NCI-H2196 treated with DMSO at 0.1 percent for 48 hours (cell line): ENCODE measurements around the gene WAC.
A peak's percentile ranks its signal among the peaks of the same experiment; 100 is the strongest.
"Not testable (repeated sequence)": the region's sequence is repeated elsewhere in the genome, so short reads cannot be mapped to it uniquely, and the experiment has no call there.

Experiments used
- DNase-seq: peaks from one replicate; lab custom pipeline; 2025; ENCODE audit not compliant: unreplicated experiment; lab: John Stamatoyannopoulos, UW

WAC gene

DNA sequence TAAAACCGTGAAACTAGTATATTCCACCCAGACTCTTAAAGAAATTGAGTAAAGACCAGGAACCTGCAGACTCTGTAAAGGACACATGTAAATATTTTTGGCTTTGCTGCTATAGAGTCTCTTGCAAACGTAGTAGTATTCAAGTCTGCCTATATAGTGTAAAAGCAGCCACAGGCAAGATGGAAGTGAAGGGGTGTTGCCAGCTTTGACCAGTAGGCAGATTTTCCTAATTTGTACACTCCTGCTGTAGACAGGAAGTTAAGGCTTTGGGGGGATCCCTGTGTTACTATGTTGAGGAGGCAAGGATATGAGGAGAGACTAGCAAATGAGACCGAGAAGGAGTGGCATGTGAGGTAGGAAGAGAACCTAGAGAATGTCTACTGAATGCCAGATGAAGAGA is 27.7 kb downstream of the WAC start:
- no peak for DNase-seq

- no peak for DNase-seq
Observed at GRCh38 chr10:28561531-28561930, 28.6 kb downstream of the WAC start.

- DNase-seq = no peak
Observed at GRCh38 chr10:28564905-28565304, 32.0 kb downstream of the WAC start.

- DNase-seq = no peak
Observed at GRCh38 chr10:28566458-28567015, 33.6 kb downstream of the WAC start.

DNA sequence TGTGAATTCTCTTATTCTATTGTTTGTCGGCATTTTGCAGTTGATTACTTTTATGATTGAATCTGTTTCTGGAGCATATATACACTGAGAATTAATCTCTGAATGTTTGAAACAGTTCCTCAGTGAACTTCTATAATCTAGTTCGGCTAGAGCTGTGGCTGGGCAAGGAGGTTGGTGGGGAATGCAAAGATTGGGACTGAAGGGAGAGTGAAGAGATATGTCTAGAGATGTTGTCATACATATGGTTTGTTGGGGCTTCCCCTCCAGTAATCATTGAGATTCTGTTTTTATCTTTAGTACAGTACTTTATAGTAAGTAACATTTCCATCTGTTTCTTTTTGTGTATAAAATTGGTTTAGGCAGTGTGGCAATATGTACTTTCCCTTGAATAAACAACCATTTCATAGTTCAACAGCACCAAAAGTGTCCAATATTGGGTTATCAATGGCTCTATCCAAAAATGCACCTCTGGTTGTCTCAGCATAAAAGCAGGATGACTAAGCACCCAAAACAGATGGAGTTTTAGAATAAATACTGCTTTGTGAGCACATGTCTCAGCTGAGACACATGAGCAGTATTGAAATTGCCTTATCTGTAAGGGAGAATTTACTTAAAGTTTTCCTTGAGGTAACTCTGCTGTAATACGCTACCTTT is 36.7 kb downstream of the WAC start:
- DNase-seq = no peak

DNA sequence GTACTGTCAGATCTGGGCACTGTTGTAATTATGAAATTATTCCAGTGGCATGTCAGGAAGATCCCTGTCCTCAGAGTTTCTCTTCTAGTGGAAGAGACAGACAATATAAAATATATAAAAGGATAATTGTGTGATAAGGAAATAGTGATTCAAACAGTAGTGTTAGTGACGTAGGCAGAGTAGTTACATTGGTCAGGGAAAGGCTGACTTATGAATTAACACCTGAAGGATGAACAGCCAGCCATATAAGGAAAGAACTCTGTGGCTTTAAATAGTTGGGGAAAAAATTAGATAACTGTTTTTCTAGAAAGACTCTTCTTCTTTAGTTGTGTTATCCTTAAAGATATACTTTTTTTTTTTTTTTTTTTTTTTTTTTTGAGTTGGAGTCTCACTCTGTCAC is 37.7 kb downstream of the WAC start:
- DNase-seq = no peak

- DNase-seq = no peak
Observed at GRCh38 chr10:28571265-28571664, 38.3 kb downstream of the WAC start.

DNA sequence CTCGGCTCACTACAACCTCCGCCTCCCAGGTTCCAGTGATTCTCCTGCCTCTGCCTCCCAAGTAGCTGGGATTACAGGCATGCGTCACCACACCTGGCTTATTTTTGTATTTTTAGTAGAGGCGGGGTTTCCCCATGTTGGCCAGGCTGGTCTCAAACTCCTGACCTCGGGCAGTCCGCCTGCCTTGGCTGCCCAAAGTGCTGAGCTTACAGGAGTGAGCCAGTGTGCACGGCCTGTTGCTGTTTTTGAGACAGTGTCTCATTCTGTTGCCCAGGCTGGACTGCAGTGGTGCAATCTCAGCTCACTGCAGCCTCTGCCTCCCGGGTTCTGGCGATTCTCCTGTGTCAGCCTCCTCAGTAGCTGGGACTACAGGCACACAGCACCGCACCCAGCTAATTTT is 41.3 kb downstream of the WAC start:
- DNase-seq = not testable (repeated sequence)

DNA sequence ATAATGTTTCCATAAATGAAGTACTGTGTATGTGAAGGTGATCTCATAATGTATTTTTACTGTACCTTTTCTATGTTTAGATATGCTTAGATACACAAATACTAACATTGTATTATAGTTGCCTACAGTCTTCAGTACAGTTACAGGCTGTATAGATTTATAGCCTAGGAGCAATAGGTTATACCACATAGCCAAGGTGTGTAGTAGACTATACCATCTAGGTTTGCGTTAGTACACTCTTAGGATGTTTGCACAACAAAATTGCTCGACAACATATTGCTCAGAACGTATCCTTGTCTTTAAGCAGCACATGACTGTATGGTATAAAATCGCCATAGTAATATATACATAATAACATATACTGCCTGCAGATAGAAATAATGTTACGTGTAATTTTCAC is 42.9 kb downstream of the WAC start:
- DNase-seq = no peak

GRCh38 chr10:28577506-28577905 is 44.6 kb downstream of the WAC start:
- no peak for DNase-seq

DNA sequence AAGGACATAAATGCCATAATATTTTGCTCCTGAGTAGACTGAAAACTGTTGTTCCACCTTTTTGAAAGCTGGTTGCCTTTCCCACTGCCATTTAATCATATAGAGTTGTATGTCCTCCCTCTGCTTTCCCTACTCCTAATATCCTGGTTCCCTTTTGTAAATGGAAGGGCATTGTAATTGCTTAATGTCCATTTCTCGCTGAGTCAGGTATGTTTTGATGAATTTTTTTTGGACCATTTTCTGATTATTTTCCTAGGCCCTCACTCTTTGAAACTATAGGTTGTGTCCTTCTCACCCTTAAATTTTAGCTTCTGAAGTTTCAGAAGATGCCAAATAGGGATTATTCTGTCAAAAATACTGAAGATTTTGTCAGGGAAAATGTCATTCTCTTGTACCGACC is 45.5 kb downstream of the WAC start:
- no peak for DNase-seq

DNA sequence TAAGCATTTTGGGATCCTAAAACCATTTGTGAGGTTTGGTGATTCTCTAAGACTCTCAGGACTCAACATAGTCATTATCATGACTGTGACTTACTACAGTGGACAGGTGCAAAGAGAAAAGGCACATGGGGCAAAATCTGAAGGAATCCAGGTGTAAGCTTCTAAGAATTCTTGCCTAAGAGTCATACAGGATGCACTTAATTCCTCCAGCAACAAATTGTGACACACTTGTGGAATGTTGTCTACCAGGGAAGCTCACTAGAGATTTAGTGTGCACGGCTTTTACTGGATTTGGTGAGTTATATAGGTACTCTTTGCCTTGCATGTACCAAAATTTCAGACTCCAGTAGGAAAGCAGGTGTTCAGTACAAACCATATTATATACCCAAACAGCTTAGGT is 47.9 kb downstream of the WAC start:
- DNase-seq = no peak

DNA sequence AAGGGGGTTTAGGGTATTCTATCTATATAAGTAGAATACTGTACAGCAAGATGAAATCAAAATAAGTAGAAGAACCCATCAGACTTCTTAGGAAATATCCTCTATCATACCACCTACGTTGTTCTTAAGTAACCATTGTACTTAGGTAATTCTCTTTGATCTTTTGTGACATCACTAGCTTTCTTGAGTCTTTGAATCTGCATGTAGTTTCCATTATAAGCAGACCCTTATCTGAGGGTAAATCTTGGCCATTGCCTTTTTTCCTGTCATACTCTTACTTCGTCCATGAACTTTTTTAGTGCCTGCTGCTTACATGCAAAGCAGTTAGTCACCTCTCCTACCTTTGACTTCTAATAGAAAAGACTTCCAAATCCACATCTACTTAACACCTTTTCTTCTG is 49.0 kb downstream of the WAC start:
- no peak for DNase-seq

- DNase-seq = no peak
Observed at GRCh38 chr10:28585076-28585475, 52.2 kb downstream of the WAC start.

GRCh38 chr10:28586176-28586575 is 53.3 kb downstream of the WAC start:
- DNase-seq = no peak

DNA sequence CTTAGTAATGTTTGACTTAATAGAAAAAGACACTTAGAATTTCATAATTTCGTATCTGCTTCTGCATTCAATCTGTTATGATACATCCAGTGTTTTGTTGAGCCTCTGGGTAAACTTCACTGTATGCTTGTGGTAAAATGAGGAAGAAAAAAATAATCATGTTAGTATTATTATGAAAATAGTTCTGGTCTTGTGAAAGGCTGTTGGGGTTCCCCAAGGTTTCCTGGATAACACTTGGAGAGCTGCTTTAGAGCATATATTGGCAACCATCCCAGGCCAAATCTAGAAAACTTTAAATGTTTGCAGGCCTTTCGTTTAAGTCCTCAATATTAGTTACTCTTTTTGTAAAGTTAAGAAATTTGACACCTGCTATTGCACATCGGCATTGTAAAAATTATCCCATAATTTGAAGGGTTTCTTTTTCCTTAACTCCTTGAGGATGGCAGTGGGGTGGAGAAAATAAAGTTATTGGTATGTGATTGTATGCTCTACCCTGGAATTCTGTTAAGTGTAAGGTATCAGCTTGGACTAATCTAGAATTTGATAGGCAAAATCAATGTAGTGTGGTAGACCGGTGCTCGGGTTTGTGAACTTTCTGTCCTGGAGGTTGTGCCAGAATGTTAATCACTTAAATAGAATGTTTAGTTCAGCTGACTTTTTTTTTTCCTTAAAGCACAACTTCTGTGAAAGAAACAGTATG is 54.5 kb downstream of the WAC start:
- DNase-seq = no peak

DNA sequence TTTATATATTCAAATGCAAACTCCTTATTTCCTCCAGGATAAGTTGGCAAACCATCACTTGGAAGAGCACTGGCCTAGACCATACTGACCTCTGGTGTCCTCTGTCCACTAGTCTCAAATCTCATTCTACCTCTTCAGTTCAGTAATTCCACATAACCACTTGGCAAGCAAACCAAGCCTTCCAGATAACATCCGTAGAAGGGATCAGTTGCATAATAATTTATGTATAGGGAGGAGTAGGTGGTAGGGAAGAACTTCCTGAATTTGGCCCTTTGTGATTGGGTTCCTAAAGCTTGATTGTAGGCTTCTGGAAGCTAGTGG is 55.0 kb downstream of the WAC start:
- peak; percentile 34 for DNase-seq

GRCh38 chr10:28592953-28593352 is 60.0 kb downstream of the WAC start:
- DNase-seq = no peak

- DNase-seq = no peak
Observed at GRCh38 chr10:28593811-28594210, 60.9 kb downstream of the WAC start.

DNA sequence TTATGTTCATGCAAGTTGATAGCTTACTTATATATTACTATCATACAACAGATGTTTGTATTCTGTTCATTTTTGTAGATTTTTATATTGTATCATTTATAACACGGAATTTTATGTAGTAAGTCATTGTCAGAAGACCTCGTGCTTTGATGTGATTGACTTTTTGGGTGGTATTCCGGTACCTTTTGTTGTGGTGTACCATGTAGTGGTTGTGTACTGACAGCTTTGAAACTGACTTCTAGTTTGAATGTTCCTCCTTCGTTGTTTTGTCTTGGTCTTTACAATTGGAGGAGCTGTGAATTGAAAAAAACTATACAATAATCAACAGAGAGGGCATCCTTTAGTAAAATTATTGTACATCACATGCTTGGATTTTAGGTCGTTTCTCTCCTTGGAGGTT is 61.5 kb downstream of the WAC start:
- no peak for DNase-seq

- no peak for DNase-seq
Observed at GRCh38 chr10:28595613-28596012, 62.7 kb downstream of the WAC start.

- DNase-seq = no peak
Observed at GRCh38 chr10:28600056-28600455, 67.1 kb downstream of the WAC start.

GRCh38 chr10:28601012-28601411 is 68.1 kb downstream of the WAC start:
- no peak for DNase-seq
